SU-DHL-6 (cell line): ENCODE results near the gene ARVCF.

Experiments used
- H2AFZ ChIP-seq: fragments of 200-600 bp; sonication (generic); 2 replicates; pipeline ENCODE4 v1.6.1; 2014; ENCODE audit warnings: low read depth, mild to moderate bottlenecking, moderate library complexity, mixed read lengths, antibody characterized with exemption, low read length; ENCODE audit not compliant: severe bottlenecking
- H3F3A ChIP-seq: fragments of 200-600 bp; shearing (Covaris generic); 2 replicates; pipeline ENCODE4 v1.6.0; 2016; ENCODE audit warnings: antibody characterized with exemption, mild to moderate bottlenecking; ENCODE audit not compliant: insufficient read depth
- H3K27ac ChIP-seq: fragments of 200-600 bp; sonication (generic); 2 replicates; pipeline ENCODE4 v1.5.1; 2016; ENCODE audit warnings: low read depth, mild to moderate bottlenecking, low read length, moderate library complexity, mixed read lengths
- H3K27me3 ChIP-seq: fragments of 200-600 bp; sonication (generic), shearing (Covaris generic); 2 replicates; pipeline ENCODE4 v1.6.0; 2014; ENCODE audit warnings: mild to moderate bottlenecking, low read length
- H3K36me3 ChIP-seq: fragments of 200-600 bp; sonication (generic); 2 replicates; pipeline ENCODE4 v1.6.1; 2014; ENCODE audit warnings: mild to moderate bottlenecking, low read length, mixed read lengths
- H3K4me2 ChIP-seq: fragments of 300-600, 200-600 bp; shearing (Covaris generic), sonication (generic); 2 replicates; pipeline ENCODE4 v1.6.0; 2014; ENCODE audit warnings: low read length, low read depth, mild to moderate bottlenecking; ENCODE audit not compliant: poor library complexity, severe bottlenecking
- H3K4me3 ChIP-seq: fragments of 200-600 bp; sonication (generic); 2 replicates; pipeline ENCODE4 v1.5.1; 2014; ENCODE audit warnings: antibody characterized with exemption, low read length, mild to moderate bottlenecking, mixed read lengths; ENCODE audit not compliant: insufficient read depth, poor library complexity, severe bottlenecking
- H3K79me2 ChIP-seq: fragments of 200-600 bp; sonication (generic); 2 replicates; pipeline ENCODE4 v1.6.1; 2014; ENCODE audit warnings: mild to moderate bottlenecking, low read length, moderate library complexity; ENCODE audit not compliant: insufficient read depth
- H3K9ac ChIP-seq: fragments of 200-600 bp; sonication (generic); 2 replicates; pipeline ENCODE4 v1.7.0; 2014; ENCODE audit warnings: mild to moderate bottlenecking, low read length
- H3K9me2 ChIP-seq: fragments of 200-600 bp; sonication (generic); replicated peaks from 2 replicates; pipeline ENCODE4 v1.6.1; 2014; ENCODE audit warnings: low read length; ENCODE audit not compliant: insufficient read depth
- H3K9me3 ChIP-seq: fragments of 200-600 bp; sonication (generic); 2 replicates; pipeline ENCODE4 v1.6.1; 2014; ENCODE audit warnings: low read length, mixed read lengths; ENCODE audit not compliant: insufficient read depth
- H4K20me1 ChIP-seq: fragments of 200-600 bp; sonication (generic); 2 replicates; pipeline ENCODE4 v1.6.1; 2014; ENCODE audit warnings: low read depth, mild to moderate bottlenecking, antibody characterized with exemption, low read length, moderate library complexity, mixed read lengths
- EZH2phosphoT487 ChIP-seq: fragments of 200-600 bp; sonication (generic), shearing (Covaris generic); conservative IDR thresholded peaks from 2 replicates; pipeline ENCODE4 v1.6.1; 2018; ENCODE audit warnings: mild to moderate bottlenecking, antibody characterized with exemption, low read length, moderate library complexity, mixed read lengths
- TF ChIP-seq, protein P1 (sequence below): fragments of 200-600 bp; sonication (generic); IDR thresholded peaks from one replicate; pipeline ENCODE4 v1.5.1; 2017; ENCODE audit warnings: antibody characterized with exemption, mild to moderate bottlenecking, low read length, moderate library complexity; ENCODE audit not compliant: insufficient read depth, poor library complexity, severe bottlenecking

ARVCF gene

GRCh38 chr22:19959587-19960490 is 56.8 kb downstream of the ARVCF start:
- no peak overlapping the region for H3K4me2 ChIP-seq
- no peak for TF ChIP-seq EZH2phosphoT487
- TF ChIP-seq, protein P1, sequence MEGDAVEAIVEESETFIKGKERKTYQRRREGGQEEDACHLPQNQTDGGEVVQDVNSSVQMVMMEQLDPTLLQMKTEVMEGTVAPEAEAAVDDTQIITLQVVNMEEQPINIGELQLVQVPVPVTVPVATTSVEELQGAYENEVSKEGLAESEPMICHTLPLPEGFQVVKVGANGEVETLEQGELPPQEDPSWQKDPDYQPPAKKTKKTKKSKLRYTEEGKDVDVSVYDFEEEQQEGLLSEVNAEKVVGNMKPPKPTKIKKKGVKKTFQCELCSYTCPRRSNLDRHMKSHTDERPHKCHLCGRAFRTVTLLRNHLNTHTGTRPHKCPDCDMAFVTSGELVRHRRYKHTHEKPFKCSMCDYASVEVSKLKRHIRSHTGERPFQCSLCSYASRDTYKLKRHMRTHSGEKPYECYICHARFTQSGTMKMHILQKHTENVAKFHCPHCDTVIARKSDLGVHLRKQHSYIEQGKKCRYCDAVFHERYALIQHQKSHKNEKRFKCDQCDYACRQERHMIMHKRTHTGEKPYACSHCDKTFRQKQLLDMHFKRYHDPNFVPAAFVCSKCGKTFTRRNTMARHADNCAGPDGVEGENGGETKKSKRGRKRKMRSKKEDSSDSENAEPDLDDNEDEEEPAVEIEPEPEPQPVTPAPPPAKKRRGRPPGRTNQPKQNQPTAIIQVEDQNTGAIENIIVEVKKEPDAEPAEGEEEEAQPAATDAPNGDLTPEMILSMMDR: no peak
- H3K9me2 ChIP-seq: no peaks in the 10 kb centered on the region
- no peaks in the 10 kb centered on the region for H3F3A ChIP-seq
- no peaks in the 10 kb centered on the region for H3K79me2 ChIP-seq
- H2AFZ ChIP-seq: no peak overlapping the region
- H3K4me3 ChIP-seq: no peak overlapping the region
- H3K27ac ChIP-seq: no peak overlapping the region
- no peaks in the 10 kb centered on the region for H4K20me1 ChIP-seq
- no peaks in the 10 kb centered on the region for H3K36me3 ChIP-seq
- no peaks in the 10 kb centered on the region for H3K27me3 ChIP-seq
- H3K9ac ChIP-seq: no peak overlapping the region
- no peaks in the 10 kb centered on the region for H3K9me3 ChIP-seq

GRCh38 chr22:19959043-19959586 is 57.5 kb downstream of the ARVCF start:
- H3K79me2 ChIP-seq: no peaks in the 10 kb centered on the region
- H4K20me1 ChIP-seq: no peaks in the 10 kb centered on the region
- no peaks in the 10 kb centered on the region for H3F3A ChIP-seq
- H3K36me3 ChIP-seq: no peaks in the 10 kb centered on the region
- H3K27me3 ChIP-seq: no peaks in the 10 kb centered on the region
- H3K9me3 ChIP-seq: no peaks in the 10 kb centered on the region
- no peak overlapping the region for H3K4me3 ChIP-seq
- H3K9ac ChIP-seq: no peak overlapping the region
- no peaks in the 10 kb centered on the region for H3K9me2 ChIP-seq
- H3K4me2 ChIP-seq: no peak overlapping the region
- H2AFZ ChIP-seq: no peak overlapping the region
- no peak for TF ChIP-seq EZH2phosphoT487
- TF ChIP-seq, protein P1: no peak
- H3K27ac ChIP-seq: no peak overlapping the region

- H3K79me2 ChIP-seq: no peaks in the 10 kb centered on the region
- no peak overlapping the region for H3K9ac ChIP-seq
- H2AFZ ChIP-seq: no peak overlapping the region
- H3K36me3 ChIP-seq: no peaks in the 10 kb centered on the region
- no peaks in the 10 kb centered on the region for H3K9me2 ChIP-seq
- no peaks in the 10 kb centered on the region for H3K9me3 ChIP-seq
- H3K27ac ChIP-seq: no peak overlapping the region
- H3F3A ChIP-seq: no peaks in the 10 kb centered on the region
- no peak overlapping the region for H3K4me2 ChIP-seq
- H4K20me1 ChIP-seq: no peaks in the 10 kb centered on the region
- TF ChIP-seq, protein P1: no peak
- no peak for TF ChIP-seq EZH2phosphoT487
- H3K4me3 ChIP-seq: no peak overlapping the region
- H3K27me3 ChIP-seq: no peaks in the 10 kb centered on the region
Measured at GRCh38 chr22:19958083-19959042, 58.3 kb downstream of the ARVCF start.
